Skeletal muscle cell (primary cell): Measurements from ENCODE around the gene TTC29.

Experiments
- DNase-seq: peaks from one replicate; pipeline ENCODE4 v3.0.0-alpha.2; 2010; ENCODE audit warnings: low read depth
- H3K4me3 ChIP-seq: 2 replicates; pipeline ENCODE4 v1.5.1; 2011; ENCODE audit warnings: low read depth, mild to moderate bottlenecking, control low read depth, low read length, moderate library complexity

TTC29 gene, protein sequence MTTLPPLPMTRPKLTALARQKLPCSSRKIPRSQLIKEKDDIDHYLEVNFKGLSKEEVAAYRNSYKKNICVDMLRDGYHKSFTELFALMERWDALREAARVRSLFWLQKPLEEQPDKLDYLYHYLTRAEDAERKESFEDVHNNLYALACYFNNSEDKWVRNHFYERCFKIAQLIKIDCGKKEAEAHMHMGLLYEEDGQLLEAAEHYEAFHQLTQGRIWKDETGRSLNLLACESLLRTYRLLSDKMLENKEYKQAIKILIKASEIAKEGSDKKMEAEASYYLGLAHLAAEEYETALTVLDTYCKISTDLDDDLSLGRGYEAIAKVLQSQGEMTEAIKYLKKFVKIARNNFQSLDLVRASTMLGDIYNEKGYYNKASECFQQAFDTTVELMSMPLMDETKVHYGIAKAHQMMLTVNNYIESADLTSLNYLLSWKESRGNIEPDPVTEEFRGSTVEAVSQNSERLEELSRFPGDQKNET

DNA sequence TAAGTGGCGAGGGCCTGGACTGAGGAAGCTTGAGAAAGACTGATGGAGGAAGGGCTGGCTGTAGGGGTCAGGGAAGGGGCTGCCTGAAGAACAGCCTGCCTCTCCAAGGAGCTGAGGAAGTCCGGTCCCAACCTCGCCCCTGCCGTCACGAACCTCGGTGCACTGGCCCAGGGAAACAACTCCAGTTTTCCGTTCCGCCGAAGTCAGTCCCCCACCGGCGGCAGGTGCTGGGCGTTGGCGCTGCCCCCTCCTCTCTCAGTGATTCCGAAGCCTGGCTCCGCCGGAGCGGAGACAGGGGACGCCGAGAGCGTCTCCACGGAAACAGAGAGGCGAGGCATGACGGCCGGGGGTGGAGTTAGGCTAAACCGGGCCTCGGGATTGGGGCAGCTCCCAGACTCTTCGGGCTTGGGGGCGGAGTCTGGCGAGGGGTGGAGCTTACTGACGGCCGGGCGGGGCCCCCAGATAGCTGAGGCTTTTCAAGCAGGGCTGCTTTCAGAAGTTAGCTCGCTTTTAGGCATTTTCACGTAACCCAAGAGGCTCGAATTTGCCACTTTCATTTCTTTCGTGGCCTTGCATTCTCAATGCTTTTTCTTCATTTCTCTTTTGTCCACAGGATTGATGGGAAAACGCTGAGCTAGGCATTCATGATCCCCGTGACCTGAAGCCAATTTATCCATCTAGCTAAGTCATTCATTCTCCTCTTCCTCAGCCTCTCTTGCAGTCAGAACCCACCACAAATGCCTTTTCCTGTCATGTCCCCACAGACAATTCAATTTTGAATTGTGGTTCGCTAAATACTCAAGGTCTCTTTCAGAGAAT lies at the start of gene TTC29:
TTC29 (minus strand) TSS at position 309 of the 819 bp plus-strand sequence. CDS start 5,969 bp downstream, outside the sequence.
- H3K4me3 ChIP-seq = peak within 1 kb of the TSS; percentile 63
- peak; percentile 50 for DNase-seq

DNA sequence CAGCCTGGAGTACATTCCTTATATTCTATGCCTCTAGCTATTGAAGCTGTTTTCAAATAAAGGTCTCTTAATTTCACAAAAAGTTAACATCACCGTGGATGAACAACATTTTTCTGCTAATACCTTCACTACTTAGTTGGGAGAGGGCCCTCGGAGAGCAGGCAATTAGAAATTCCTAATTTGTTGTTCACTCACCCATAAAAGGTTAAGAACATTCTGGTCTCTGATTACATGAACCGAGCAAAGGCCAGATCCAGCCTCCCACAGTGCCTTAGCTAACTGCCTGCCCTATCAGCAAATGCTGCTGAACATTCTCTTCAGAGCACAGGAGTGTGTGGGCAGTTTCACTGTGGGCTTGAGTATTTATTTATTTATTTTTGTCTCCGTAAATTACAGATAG lies 36.0 kb upstream of the TTC29 start:
- H3K4me3 ChIP-seq = no peak overlapping the region
- DNase-seq = peak; percentile 21

DNA sequence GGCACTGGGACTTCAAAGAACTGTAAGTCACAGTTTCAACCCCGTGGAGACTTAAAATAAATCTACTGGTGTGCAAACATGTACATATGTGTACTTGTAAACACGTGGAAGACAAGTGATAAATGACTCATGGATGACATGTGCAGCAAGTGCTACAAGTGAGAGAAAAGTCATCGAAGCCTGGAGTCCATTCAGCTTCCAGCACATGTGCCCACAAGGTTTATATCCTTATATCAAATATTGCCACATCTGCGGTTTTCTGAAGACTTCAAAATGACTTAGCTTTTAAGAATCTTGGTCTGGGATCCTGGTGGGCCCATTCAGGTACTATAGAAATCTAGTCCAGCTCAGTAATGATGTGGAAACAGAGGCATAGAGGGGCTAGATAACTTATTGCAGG lies 33.0 kb upstream of the TTC29 start:
- no peak overlapping the region for H3K4me3 ChIP-seq
- no peak for DNase-seq

DNA sequence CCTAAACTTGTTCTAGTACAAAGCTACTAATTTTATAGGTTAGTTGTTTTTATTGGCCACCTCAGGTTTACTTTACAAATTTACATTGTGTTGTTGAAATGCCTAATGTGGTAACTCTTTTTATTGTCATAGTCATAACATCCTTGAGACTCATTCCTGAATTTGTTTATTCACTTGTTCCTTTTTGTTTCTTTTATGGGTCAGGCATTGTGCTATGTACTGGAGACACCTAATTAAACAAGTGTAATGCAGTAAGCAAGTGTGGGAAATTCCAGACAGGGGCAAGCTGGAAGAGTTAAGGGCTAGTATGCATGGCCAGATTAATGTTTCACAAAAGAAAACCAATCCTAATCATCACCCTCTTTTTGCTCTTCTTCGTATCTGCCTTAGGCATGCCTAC lies 30.5 kb upstream of the TTC29 start:
- DNase-seq = no peak

DNA sequence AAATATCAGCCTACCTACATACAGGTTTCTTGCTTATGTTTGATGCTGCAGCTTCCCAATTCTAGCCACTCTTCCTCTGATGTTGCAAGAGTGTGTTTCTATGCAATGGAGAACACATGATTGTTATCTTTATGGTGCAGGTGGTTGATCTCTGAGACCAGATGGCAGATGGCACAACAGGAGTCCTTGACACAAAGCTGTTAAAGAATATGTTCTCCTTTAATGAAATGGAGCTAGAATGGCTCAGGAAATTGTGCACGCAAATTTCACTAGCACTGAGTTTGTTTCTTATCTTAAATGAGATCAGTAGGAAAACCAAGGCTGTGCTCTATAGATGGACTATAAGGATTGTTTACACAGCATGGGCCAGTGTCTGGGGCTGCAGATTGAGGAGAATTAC lies 29.9 kb upstream of the TTC29 start:
- no peak overlapping the region for H3K4me3 ChIP-seq
- no peak for DNase-seq

More for the DNA sequence above, 30.5 kb upstream of the TTC29 start:
- no peak overlapping the region for H3K4me3 ChIP-seq

DNA sequence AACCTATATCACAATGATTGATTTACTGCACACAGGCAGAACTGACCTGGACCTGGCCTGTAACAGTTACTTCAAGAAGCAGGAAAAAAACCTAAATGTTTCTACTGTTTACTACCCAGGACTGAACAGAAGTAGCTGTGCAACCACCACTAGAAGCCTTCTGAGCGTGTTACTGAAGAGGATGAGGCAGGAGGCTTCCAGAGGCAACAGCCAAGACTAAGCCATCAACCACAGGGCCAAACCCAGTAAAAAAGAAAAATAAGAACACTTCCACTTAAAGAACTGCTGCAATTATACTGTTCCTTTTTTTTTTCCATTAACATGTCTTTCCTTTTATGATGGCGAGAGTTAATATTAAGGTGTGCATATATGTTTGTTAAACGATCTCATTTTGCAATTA lies 29.4 kb upstream of the TTC29 start:
- no peak for DNase-seq
- no peak overlapping the region for H3K4me3 ChIP-seq

DNA sequence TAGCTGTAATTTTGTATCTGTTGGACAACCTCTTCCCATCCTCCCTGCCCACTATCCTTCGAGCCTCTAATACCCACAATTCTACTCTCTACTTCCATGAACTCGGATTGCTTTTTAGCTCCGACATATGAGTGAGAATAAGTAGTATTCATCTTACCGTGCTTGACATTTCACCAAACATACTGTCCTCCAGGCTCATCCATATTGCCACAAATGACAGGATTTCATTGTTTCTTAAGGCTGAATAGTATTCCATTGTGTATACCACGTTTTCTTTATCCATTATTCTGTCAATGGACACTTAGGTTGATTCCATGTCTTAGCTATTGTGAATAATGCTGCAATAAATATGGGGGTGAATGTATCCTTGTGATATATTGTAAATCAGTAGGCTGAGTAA lies 26.4 kb upstream of the TTC29 start:
- no peak overlapping the region for H3K4me3 ChIP-seq
- DNase-seq = no peak

DNA sequence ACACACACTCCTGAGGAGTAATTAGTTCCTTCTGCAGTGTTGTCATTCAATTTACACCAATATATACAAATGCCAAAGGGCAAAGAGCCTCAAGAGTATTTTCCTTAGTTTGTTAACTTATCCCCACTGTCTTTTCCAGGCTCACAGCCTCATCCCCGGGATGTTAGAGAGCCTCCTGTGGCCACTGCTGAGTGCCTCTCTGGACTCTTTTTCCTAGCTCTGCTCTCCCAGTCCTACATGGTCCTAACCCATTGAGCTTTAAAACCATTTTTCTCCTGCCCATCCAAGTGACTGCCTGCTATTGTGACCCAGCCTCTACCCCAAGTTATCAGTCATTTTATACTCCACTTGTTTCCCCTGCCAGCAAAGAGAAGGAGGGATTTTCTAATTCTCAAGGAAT lies 23.5 kb upstream of the TTC29 start:
- H3K4me3 ChIP-seq = no peak overlapping the region
- no peak for DNase-seq

DNA sequence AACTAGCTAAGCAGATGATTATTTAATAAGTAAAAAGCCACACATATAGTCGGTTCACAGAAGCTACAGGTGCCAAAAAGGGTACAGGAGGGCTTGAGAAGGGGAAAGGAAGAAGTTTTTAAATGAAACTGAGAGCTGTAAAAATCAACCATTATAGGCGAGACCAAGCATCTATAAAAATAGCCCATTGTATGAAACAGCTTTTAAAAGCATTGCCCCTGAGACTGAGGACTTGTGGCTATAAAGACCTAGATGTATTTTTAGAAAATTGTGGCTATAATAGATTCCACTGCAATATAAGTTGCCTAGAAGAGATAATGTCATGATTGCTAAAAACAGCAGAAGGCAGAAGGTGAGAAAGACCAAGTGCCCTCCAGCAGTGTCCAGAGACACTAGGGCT lies 15.0 kb upstream of the TTC29 start:
- no peak for DNase-seq
- no peak overlapping the region for H3K4me3 ChIP-seq

DNA sequence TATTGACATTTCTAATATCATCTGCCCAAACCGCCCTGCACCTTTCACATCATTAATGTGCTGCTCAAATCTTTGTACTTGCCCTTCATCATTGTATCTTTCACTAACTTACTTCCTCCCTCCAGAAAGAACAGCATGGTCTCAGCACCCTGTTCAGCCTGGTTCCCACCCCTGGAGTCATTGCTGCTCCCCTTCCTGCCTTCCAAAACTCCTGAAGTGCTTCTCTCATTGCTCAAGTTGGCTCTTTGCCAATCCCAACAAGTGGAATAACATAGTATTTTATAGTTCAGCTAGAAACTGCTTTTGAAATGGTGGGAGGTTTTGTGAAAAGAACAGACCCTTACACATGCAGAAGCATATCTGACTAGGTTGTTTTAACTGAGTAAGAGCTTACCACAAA lies 14.0 kb upstream of the TTC29 start:
- H3K4me3 ChIP-seq = no peak overlapping the region
- DNase-seq = no peak

DNA sequence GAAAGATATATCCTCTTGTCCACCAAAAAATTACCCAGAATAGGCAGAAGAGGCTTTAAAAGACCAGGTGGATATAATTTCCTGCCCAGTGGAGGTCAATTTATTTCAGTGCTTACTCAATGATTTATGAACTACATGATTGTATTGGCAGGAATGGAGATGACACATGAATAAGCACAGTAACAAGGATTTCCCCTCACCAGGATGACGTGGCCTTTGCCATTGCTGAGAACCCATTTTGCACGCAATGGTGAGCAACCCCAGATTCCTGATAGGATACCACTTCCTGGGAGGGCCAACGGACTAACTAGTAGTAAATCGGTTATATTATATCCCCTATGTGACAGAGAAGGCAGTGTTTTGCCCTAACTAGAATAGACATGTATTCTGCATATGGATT lies 11.6 kb upstream of the TTC29 start:
- peak; percentile 84 for DNase-seq

DNA sequence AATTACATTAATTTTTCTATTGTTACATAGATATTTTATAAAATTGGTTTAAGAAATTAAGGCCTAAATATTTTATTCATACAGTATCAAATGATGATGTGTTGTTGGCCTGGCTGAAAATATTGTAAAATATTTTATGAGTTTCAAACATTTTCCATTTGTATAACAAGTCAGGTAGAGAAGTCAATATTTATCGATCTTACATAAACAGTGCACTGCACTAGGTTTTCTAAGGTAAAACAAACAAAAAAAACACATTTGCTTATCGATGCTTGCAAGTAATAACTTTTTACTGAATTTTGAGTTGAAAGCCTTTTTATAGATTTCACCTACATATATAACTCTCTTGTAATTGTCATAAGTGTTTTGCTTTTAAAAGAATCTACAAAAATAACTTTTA lies 7.2 kb upstream of the TTC29 start:
- no peak for DNase-seq
- H3K4me3 ChIP-seq = no peak overlapping the region

More for the DNA sequence above, 11.6 kb upstream of the TTC29 start:
- H3K4me3 ChIP-seq = no peak overlapping the region

DNA sequence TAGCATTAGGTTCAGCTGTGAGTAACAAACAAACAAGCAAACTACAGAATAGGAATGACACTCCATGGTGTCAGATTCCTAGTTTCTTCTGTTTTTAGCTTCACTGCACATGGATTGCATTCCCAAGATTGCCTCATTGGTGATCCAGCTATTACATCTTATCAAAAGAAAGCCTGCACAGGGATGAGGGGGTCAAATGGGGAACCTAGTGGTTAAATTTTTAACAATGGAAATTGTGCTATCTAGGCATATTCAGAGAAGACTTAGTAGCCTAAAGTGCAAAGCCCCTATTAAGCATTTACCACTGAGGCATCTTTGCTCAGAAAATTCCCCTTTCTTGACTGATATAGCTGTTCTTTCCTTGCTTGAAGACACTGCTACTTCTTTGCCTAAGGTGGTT lies 3.9 kb upstream of the TTC29 start:
- DNase-seq = no peak
- no peak overlapping the region for H3K4me3 ChIP-seq

DNA sequence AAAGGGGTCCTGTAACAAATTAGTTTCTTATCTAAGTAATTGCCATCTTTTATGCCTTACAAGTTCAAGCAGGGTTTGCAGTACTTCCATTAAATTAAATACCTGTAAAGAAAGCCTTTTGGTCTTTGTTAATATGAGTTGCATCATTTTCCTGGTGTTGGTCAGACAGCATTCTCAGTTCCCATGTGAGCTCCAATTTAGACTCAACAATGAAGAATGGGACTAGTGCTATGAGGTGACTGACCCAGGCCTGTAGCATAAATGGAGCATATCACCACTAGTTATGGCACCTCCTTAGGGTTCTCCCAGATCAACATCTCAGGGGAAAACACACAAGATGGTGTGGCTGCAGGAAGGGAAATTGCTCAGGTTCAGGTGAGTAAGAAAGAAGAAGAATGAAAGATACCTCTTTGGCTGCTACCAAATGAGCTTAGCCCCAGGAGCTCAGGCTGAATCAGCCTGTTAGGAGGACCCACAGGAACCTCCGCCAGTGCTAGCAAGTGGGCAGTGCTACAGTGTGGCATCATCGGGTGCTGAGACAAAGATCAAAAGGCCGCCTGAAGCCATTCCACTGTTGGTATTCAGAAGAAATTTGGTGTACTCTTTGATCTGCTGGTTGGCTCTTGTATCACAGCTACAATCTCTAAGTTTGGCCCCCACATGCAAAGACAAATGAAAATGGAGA lies 1.8 kb downstream of the TTC29 start:
- no peak for DNase-seq

DNA sequence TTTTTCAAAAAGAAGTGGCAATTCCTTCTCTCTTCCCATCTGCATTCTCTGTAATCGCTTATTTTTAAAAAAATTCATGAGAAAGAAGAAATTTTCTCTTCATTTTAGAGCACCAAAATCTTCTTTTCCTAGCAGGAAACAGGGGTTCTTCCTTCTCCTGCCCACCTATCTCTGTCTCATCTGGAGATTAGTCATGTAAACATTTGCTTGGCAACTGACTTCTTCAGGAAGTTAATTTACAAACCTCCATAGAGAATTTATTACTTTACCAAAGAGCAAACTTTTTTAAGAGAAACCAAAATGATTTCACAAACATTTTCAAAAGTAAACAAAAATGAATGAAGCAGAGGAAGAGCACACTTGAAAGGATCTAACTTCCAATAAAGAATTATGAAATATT lies 13.5 kb downstream of the TTC29 start:
- DNase-seq = no peak
- no peak overlapping the region for H3K4me3 ChIP-seq

More for the DNA sequence above, 1.8 kb downstream of the TTC29 start:
- no peak overlapping the region for H3K4me3 ChIP-seq

DNA sequence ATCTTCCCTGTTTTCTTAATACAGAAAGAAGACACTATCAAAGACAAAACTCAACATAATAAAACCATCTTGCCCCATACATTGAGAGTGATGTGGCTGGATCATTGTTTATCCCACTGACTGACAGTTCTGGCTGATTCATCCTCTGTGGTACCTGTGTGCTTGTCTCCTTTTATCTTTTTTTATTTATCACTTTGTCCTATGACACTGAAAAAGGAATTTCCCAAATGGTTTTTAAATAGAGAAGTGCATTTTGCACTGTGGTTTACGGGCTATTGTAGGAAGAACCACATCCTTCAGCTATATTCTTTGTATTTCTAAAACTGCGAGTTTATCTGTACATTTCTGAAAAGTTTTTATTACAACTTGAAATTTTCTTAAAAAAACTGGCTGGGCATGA lies 15.0 kb downstream of the TTC29 start:
- H3K4me3 ChIP-seq = no peak overlapping the region
- no peak for DNase-seq

DNA sequence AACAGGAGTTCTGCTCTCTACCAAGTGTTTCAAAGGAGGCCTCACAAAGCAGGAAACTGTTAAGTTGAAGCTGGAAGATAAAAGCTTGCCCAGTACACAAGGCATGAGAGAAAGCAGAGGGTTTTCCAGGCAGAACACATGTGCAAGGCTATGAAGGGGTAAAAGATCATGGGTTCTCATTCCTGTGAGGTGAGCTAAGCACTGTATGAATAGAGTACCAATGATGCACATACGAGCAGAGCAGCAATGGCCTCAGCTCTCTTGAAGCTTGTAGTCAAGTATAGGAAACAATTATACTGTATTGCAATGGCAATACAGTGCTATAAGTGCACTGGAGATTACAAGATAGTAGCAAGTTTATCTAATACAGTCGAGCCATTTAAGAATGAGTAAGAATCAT lies 18.0 kb downstream of the TTC29 start:
- H3K4me3 ChIP-seq = no peak overlapping the region
- no peak for DNase-seq

DNA sequence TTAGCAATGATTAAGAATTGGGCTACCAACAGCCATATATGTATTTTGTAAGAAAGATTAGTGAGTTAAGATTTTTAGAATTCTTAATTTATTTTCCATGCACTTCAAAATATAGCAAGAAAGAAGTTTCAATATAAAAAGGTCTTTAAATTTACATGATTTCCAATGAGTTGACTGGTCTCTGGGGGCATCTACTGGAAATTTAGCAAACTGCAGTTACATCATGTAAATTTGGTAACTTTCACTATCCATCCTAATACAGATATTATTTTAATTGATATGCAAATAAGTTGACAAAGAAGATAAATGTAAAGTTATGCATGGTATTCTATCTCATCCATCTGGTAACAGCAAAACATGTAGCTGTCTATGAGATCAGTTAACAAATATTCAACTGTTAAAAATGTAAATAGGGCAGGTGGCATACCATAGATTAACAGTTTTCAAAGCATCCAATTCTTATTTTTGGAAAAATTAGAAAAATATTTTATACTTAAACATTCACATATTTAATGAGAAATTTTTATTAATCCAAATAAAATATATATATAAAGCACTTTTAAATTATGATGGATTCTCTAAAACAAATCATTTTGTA lies 29.1 kb downstream of the TTC29 start:
- no peak for DNase-seq
- no peak overlapping the region for H3K4me3 ChIP-seq

DNA sequence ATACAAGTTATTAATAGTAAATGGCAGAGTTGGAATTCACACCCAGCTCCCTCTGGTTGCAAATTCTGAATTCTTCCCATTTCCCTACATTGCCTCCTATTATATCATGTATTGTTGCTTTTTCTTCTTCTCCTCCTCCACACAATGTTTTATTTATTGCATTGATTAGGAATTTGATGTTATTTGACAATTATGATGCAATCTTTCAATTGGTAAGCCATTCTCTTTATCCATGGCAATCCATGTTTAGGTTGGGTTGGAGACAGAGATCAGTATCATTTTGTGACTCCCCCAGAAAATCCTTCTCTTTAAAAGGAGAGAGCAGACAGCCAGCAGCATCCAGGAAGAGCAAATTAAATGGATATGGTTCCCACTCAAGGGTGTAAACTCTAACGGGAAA lies 30.5 kb downstream of the TTC29 start:
- H3K4me3 ChIP-seq = no peak overlapping the region
- no peak for DNase-seq

DNA sequence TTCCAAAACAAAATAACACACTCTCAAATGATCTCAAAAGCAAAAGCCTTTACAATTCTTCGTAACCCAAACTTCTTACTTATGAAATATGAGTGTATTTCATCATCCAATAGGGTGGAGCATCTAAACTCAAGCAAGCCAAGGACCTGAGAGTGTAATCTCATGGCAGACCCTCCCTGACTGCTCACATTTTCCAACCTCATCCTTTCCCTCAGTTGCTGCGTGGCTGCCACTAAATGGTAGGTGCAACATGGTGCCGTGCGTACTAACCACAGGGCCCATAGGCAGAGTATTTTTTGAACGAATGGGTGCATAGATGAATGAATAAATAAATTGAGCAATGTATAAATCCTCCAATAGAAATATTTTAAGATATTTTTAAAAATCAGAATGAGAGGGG lies 45.4 kb downstream of the TTC29 start:
- H3K4me3 ChIP-seq = no peak overlapping the region
- no peak for DNase-seq
